HepG2 (cell line): ENCODE data around the gene MMP24OS. TPM values are rescaled to one million over a fixed set of nuclear protein-coding genes. Genes with fewer than 3 reads are reported as not detected.

ENCODE experiments used
- AHDC1 ChIP-seq: sonication (generic); formaldehyde crosslinking; IDR thresholded peaks from 2 replicates; pipeline ENCODE4 v1.5.1; 2020; ENCODE audit warnings: mild to moderate bottlenecking, missing genetic modification reagents, borderline replicate concordance
- ARNTL ChIP-seq: sonication (generic); formaldehyde crosslinking; IDR thresholded peaks from 2 replicates; pipeline ENCODE4 v1.4.0; 2020; ENCODE audit warnings: mild to moderate bottlenecking, missing genetic modification reagents
- ATF4 ChIP-seq, 2 experiments: fragments of 450-650 bp in 1 of 2; sonication (generic) in 1 of 2; formaldehyde crosslinking; IDR thresholded peaks; 2 replicates each; pipeline versions ENCODE4 v1.5.0 to v1.8.0; 2020 to 2022; ENCODE audit warnings: mild to moderate bottlenecking in 1 of 2, missing genetic modification reagents in 1 of 2
- EZH2 ChIP-seq: conservative IDR thresholded peaks from 2 replicates; pipeline ENCODE4 v1.6.1; 2012; ENCODE audit warnings: mild to moderate bottlenecking, low read depth, low read length, moderate library complexity
- FOXA1 ChIP-seq, 2 experiments: fragments of 450-650 bp in 1 of 2; sonication (generic) in 1 of 2; formaldehyde crosslinking in 1 of 2; IDR thresholded peaks; 2 replicates each; pipeline versions ENCODE4 v1.4.0 to v1.6.1; 2016 to 2020; ENCODE audit warnings: missing genetic modification reagents in 1 of 2
- GABPA ChIP-seq, 2 experiments: IDR thresholded peaks; 2 replicates each; pipeline ENCODE4 v1.6.1; 2011 to 2016; ENCODE audit warnings: low read depth in 2 of 2, low read length in 1 of 2, missing biosample characterization in 1 of 2, missing genetic modification characterization in 1 of 2
- GTF2F1 ChIP-seq: fragments of 150-350 bp; IDR thresholded peaks from 2 replicates; pipeline ENCODE4 v1.6.1; 2014; ENCODE audit warnings: low read length
- MXD1 ChIP-seq: sonication (generic); formaldehyde crosslinking; IDR thresholded peaks from 2 replicates; pipeline ENCODE4 v1.4.0; 2020; ENCODE audit warnings: mild to moderate bottlenecking, missing genetic modification reagents
- SAP130 ChIP-seq: IDR thresholded peaks from 2 replicates; pipeline ENCODE4 v1.6.1; 2016; ENCODE audit warnings: low read depth
- TFDP1 ChIP-seq: IDR thresholded peaks from 2 replicates; pipeline ENCODE4 v1.6.1; 2016; ENCODE audit warnings: missing compliant biosample characterization, missing genetic modification reagents, borderline replicate concordance
- ZC3H13 ChIP-seq: sonication (generic); formaldehyde crosslinking; IDR thresholded peaks from 2 replicates; pipeline ENCODE4 v1.8.1; 2023; ENCODE audit warnings: mild to moderate bottlenecking, missing genetic modification reagents, moderate library complexity
- ZFP91 ChIP-seq: sonication (generic); formaldehyde crosslinking; IDR thresholded peaks from 2 replicates; pipeline ENCODE4 v1.9.0; 2022; ENCODE audit warnings: missing genetic modification reagents, mild to moderate bottlenecking, borderline replicate concordance
- ZNF326 ChIP-seq: sonication (generic); formaldehyde crosslinking; IDR thresholded peaks from 2 replicates; pipeline ENCODE4 v1.4.0; 2020; ENCODE audit warnings: missing genetic modification reagents, borderline replicate concordance
- ZNF644 ChIP-seq: IDR thresholded peaks from 2 replicates; pipeline ENCODE4 v1.6.1; 2016; ENCODE audit warnings: low read depth
- ZNF660 ChIP-seq: sonication (generic); formaldehyde crosslinking; IDR thresholded peaks from 2 replicates; pipeline ENCODE4 v1.5.1; 2020; ENCODE audit warnings: mild to moderate bottlenecking, low read depth, missing genetic modification reagents, borderline replicate concordance
- ZNF710 ChIP-seq: sonication (generic); formaldehyde crosslinking; IDR thresholded peaks from 2 replicates; pipeline ENCODE4 v1.5.0; 2020; ENCODE audit warnings: mild to moderate bottlenecking, missing genetic modification reagents, borderline replicate concordance
- ZNF878 ChIP-seq: sonication (generic); formaldehyde crosslinking; IDR thresholded peaks from 2 replicates; pipeline ENCODE4 v1.8.1; 2023; ENCODE audit warnings: mild to moderate bottlenecking, missing genetic modification reagents, moderate library complexity
- polyA plus RNA-seq, 8 experiments: library from polyadenylated mRNA; depleted of rRNA in 3 of 8; stranded (reverse) in 7 of 8; unstranded in 1 of 8; fragments of >200 nt; fragmentation: Illumina TruSeq in 4 of 8; extraction: Trizol in 4 of 8; gene quantifications; 2 replicates each; pipeline versions ENCODE4 v1.2.1 to v1.2.3, GENCODE V29; 2011 to 2016; ENCODE audit warnings: low read depth in 4 of 8, missing spikeins in 1 of 8, mixed read lengths in 1 of 8; ENCODE audit not compliant: insufficient read depth in 1 of 8
- total RNA-seq, 5 experiments: library from RNA; depleted of rRNA; stranded (reverse); fragments of >200 nt; fragmentation: Illumina TruSeq; extraction: Trizol; gene quantifications; 2 replicates each; pipeline ENCODE4 v1.2.3, GENCODE V29; 2016; ENCODE audit warnings: low read depth in 1 of 5

MMP24OS gene
- total and polyA plus RNA-seq, 2 of the 13 experiments (the other 11 are each of a cell fraction or from before 2014, with no cell fraction given): 6.0 to 8.5 TPM

- TF ChIP-seq AHDC1 (CRISPR knock-in tag) (no peak), GABPA (IDR thresholded peaks at IDR 0.05; ENCODE audit: low read depth, low read length) (no peak), GABPA (CRISPR knock-in tag; IDR thresholded peaks at IDR 0.05; ENCODE audit: low read depth) (no peak), ZFP91 (CRISPR knock-in tag) (peak; percentile 81; the same call in 1 of the 2 replicates), ZNF644 (CRISPR knock-in tag) (no peak), FOXA1 (IDR thresholded peaks at IDR 0.05) (no peak), FOXA1 (CRISPR knock-in tag; IDR thresholded peaks at IDR 0.05) (no peak), GTF2F1 (no peak), SAP130 (CRISPR knock-in tag) (no peak), ZNF710 (CRISPR knock-in tag) (no peak), ZNF878 (CRISPR knock-in tag) (no peak), ZC3H13 (CRISPR knock-in tag) (no peak; the same call in 1 of the 2 replicates), ZNF660 (CRISPR knock-in tag) (no peak), MXD1 (CRISPR knock-in tag) (no peak), ARNTL (CRISPR knock-in tag) (no peak), EZH2 (no peak), ATF4 (CRISPR knock-in tag; IDR thresholded peaks at IDR 0.05) (no peak), ZNF326 (CRISPR knock-in tag) (no peak; the same call in 1 of the 2 replicates), TFDP1 (no peak)
Observed at GRCh38 chr20:35275741-35276251, 2.1 kb downstream of the MMP24OS start (continued).
